Uterus (tissue), 4 donors: Measurements from ENCODE around the gene TRAF3IP3. TPM values are rescaled to one million over a fixed set of nuclear protein-coding genes. Genes with fewer than 3 reads are reported as not detected.

Experiments
- DNase-seq, 2 donors: peaks; one replicate each; pipeline ENCODE4 v3.0.0-alpha.2; 2019 to 2020
- H3K27ac ChIP-seq, 2 donors: fragments of 200-600 bp; sonication (generic); 1 replicate in 1 of 2; 2 replicates in 1 of 2; pipeline ENCODE4 v1.5.1; 2016 to 2018
- H3K27me3 ChIP-seq, 2 donors: fragments of 200-600 bp; sonication (generic); one replicate each; pipeline ENCODE4 v1.5.1; 2018 to 2019; ENCODE audit warnings: control low read depth in 1 of 2
- H3K36me3 ChIP-seq, 2 donors: fragments of 200-600 bp; sonication (generic); one replicate each; pipeline ENCODE4 v1.5.1; 2019; ENCODE audit warnings: control low read depth in 1 of 2
- H3K4me1 ChIP-seq, 2 donors: fragments of 200-600 bp; sonication (generic); one replicate each; pipeline ENCODE4 v1.5.1; 2018 to 2019; ENCODE audit warnings: control low read depth in 1 of 2
- H3K4me3 ChIP-seq, 2 donors: fragments of 200-600 bp; sonication (generic); 1 replicate in 1 of 2; 2 replicates in 1 of 2; pipeline ENCODE4 v1.5.1; 2018 to 2019; ENCODE audit warnings: mild to moderate bottlenecking in 1 of 2
- H3K9me3 ChIP-seq, 2 donors: fragments of 200-600 bp; sonication (generic); one replicate each; pipeline ENCODE4 v1.5.1; 2019; ENCODE audit warnings: control low read depth in 1 of 2
- CTCF ChIP-seq, 4 experiments: fragments of 200-600 bp in 2 of 4; fragments of 450-650 bp in 2 of 4; sonication (generic) in 2 of 4; IDR thresholded peaks; one replicate each; pipeline ENCODE4 v1.5.1; 2016 to 2019; ENCODE audit warnings: antibody characterized with exemption in 4 of 4, mild to moderate bottlenecking in 2 of 4, moderate library complexity in 1 of 4
- POLR2A ChIP-seq, 2 donors: fragments of 450-650 bp; IDR thresholded peaks; one replicate each; pipeline ENCODE4 v1.6.1; 2016; ENCODE audit warnings: antibody characterized with exemption in 2 of 2, mild to moderate bottlenecking in 1 of 2, moderate library complexity in 1 of 2
- intact Hi-C: fragments of 100-400 bp; cut with DNase I; formaldehyde crosslinking; loops from one replicate; pipeline ENCODE4 v1.15.1; 2023; ENCODE audit warnings: low total_unique reads
- total RNA-seq, 4 donors: library from RNA; depleted of rRNA in 3 of 4; stranded (reverse); fragments of >200 nt in 3 of 4; gene quantifications; one replicate each; pipeline versions ENCODE4 v1.1.0 to v1.2.4, GENCODE V29; 2014 to 2023
- donor health status: DM: yes; HTN: yes; CAD: no.

Gene TRAF3IP3
- total RNA-seq, 4 donors from 2014 or later, result 1.3 to 3.2 (median 1.3) TPM; not detected in 1

- no peak overlapping the region for H3K27ac ChIP-seq
- no peak for TF ChIP-seq CTCF (IDR thresholded peaks at IDR 0.05)
- TF ChIP-seq POLR2A (IDR thresholded peaks at IDR 0.05), result no peak
- intact Hi-C loops, result no loop called here
- H3K9me3 ChIP-seq, result no peaks in the 10 kb centered on the region
- DNase-seq, result no peak
- no peaks in the 10 kb centered on the region for H3K36me3 ChIP-seq
- peaks cover 0 to 7% of the 10 kb centered on the region in 2 donors for H3K4me1 ChIP-seq
- H3K27me3 ChIP-seq, result no peaks in the 10 kb centered on the region
- H3K4me3 ChIP-seq, result no peak overlapping the region
Measured at GRCh38 chr1:209767096-209767495, 11.2 kb downstream of the TRAF3IP3 start.

- Histone ChIP-seq H3K27ac (no peak overlapping the region), H3K27me3 (no peaks in the 10 kb centered on the region), H3K4me3 (no peak overlapping the region), H3K36me3 (no peaks in the 10 kb centered on the region), H3K9me3 (no peaks in the 10 kb centered on the region), H3K4me1 (peaks cover 0 to 7% of the 10 kb centered on the region in 2 donors)
- no peak for TF ChIP-seq POLR2A (IDR thresholded peaks at IDR 0.05)
- no peak for TF ChIP-seq CTCF (IDR thresholded peaks at IDR 0.05)
- no peak for DNase-seq
- intact Hi-C loops, result no loop called here
Measured at GRCh38 chr1:209767706-209768105, 11.9 kb downstream of the TRAF3IP3 start.

- intact Hi-C loops, result no loop called here
- peaks cover 0 to 7% of the 10 kb centered on the region in 2 donors for H3K4me1 ChIP-seq
- TF ChIP-seq POLR2A (IDR thresholded peaks at IDR 0.05) (no peak), CTCF (IDR thresholded peaks at IDR 0.05) (no peak)
- H3K9me3 ChIP-seq, result no peaks in the 10 kb centered on the region
- DNase-seq, result no peak
- H3K27ac ChIP-seq, result peak overlapping the region in 1 of 2 donors; percentile 65
- H3K27me3 ChIP-seq, result no peaks in the 10 kb centered on the region
- no peak overlapping the region for H3K4me3 ChIP-seq
- H3K36me3 ChIP-seq, result no peaks in the 10 kb centered on the region
Measured at GRCh38 chr1:209768354-209768774, 12.5 kb downstream of the TRAF3IP3 start.

- no peak overlapping the region for H3K4me3 ChIP-seq
- H3K27ac ChIP-seq, result peak overlapping the region; percentile 48 to 65
- intact Hi-C loops, result no loop called here
- no peak for TF ChIP-seq POLR2A (IDR thresholded peaks at IDR 0.05)
- TF ChIP-seq CTCF (IDR thresholded peaks at IDR 0.05), result no peak
- peaks cover 0 to 7% of the 10 kb centered on the region in 2 donors for H3K4me1 ChIP-seq
- no peaks in the 10 kb centered on the region for H3K27me3 ChIP-seq
- no peaks in the 10 kb centered on the region for H3K36me3 ChIP-seq
- DNase-seq, result peak; percentile 32 to 56
- no peaks in the 10 kb centered on the region for H3K9me3 ChIP-seq
Measured at GRCh38 chr1:209769171-209769904, 13.5 kb downstream of the TRAF3IP3 start.

- intact Hi-C loops, result no loop called here
- Histone ChIP-seq H3K36me3 (no peaks in the 10 kb centered on the region), H3K27ac (peak overlapping the region; percentile 48 to 65), H3K4me3 (no peak overlapping the region), H3K4me1 (peaks cover 0 to 7% of the 10 kb centered on the region in 2 donors), H3K27me3 (no peaks in the 10 kb centered on the region), H3K9me3 (no peaks in the 10 kb centered on the region)
- no peak for TF ChIP-seq CTCF (IDR thresholded peaks at IDR 0.05)
- TF ChIP-seq POLR2A (IDR thresholded peaks at IDR 0.05), result no peak
- DNase-seq, result no peak
Measured at GRCh38 chr1:209769971-209770370, 14.1 kb downstream of the TRAF3IP3 start.
